Fibroblast of peridontal ligament (primary cell): ENCODE results near the gene FNBP1.
"Not testable (repeated sequence)": the region's sequence is repeated elsewhere in the genome, so short reads cannot be mapped to it uniquely, and the experiment has no call there.

Experiments used
- DNase-seq: peaks from one replicate; pipeline ENCODE4 v3.0.0-alpha.2; 2010; ENCODE audit errors: extremely low read depth

FNBP1 gene

DNA sequence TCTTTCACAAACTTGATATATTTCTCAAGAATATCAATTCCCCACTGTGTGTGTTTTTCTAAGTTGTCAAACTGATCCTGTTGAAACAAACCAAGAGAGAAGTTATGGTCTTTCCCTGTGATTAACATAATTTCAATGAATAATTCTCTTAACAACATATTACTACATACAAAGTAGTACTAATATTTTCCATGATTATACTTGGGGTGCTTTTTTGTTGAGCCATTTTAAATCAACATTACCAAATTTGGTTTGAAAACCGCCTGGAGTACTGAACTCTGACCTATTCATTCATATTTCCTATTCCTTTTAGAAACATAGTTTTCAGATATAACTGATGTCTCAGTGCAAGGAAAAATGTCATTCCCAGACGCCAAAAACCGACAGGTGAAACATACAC lies 48.1 kb downstream of the FNBP1 start:
- DNase-seq = no peak

- not testable (repeated sequence) for DNase-seq
Observed at GRCh38 chr9:129991139-129991538, 51.9 kb downstream of the FNBP1 start.

DNA sequence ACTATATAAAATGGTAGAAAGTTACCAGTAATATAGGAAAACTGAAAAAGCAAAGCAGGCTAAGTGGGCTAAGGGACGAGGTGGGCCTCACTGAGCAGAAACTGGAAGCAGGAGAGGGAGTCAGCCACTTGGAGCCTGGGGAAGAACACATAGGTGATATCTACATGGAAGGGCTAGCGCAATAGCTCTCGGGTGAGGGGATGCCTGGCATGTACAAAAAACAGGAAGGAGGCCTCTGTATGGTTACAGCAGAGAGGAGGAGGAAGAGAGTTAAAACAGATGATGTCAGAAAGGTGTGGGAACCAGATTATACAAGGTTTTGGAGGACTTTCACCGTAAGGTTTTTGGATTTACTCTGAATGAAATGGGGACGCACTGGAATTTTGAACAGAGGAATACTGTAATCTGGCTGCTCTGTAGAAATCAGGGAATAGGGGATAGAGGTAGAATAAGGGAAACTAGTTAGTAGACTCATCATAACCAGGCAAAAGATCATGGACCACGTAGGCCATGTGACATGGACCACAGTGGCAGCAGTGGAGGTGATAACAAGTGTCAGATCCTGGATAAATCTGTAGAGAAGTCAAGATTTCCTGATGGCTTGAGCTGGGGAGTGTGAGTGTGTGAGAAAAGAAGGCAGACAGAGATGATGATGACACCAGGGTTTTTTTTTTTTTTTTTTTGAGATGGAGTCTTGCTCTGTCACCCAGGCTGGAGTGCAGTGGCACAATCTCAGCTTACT lies 52.5 kb downstream of the FNBP1 start:
- no peak for DNase-seq

DNA sequence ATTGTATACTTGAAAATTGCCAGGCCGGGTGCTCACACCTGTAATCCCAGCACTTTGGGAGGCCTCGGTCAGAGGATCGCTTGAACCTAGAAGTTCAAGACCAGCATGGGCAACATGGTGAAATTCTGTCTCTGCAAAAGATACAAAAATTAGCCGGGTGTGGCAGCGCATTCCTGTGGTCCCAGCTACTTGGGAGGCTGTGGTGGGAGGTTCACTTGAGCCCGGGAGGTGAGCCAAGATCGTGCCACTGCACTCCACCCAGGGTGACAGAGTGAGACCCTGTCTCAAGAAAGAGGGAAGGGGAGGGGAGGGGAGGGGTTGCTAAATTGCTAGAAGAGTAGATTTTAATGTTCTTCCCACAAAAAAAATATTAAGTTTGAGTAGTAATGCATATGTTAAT lies 53.2 kb downstream of the FNBP1 start:
- DNase-seq = peak; percentile 75

DNA sequence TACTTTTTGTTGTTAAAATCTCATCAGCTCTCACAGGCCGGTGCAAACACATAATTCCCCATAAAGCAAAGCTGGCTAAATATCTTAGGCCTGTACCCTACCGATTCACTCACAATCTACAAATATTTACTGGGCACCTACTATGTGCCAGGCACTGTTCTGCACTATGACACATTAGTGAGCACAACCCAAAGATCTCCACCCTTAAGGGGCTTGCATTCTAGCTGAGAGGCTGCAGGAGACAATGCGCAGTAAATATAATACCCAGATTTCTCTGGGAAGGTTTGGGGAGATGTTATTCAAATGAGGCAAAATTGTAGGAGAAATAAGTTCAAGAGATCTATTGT lies 53.7 kb downstream of the FNBP1 start:
- no peak for DNase-seq

GRCh38 chr9:129988607-129989361 lies 54.2 kb downstream of the FNBP1 start:
- no peak for DNase-seq

- DNase-seq = no peak
Observed at GRCh38 chr9:129987941-129988340, 55.0 kb downstream of the FNBP1 start.

DNA sequence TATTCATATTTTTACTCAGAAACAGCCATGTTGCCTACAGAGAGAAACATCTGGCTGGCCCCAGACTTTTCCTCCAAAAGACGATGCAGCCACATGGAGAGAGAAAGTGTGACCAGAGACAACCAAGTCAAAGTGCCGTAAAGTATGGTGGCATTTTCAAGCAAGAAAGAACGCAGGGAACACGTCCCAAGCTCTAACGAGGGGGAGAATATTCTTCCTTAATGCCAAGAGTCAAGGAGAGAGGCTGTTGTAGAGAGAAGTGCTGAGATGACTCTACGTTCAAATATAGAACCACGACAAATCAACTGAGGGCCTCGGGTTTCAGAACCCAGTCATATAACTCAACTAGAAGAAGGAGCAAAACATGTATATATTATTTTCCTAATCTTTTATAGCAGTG lies 55.9 kb downstream of the FNBP1 start:
- no peak for DNase-seq

GRCh38 chr9:129984589-129984988 lies 58.4 kb downstream of the FNBP1 start:
- not testable (repeated sequence) for DNase-seq

- DNase-seq = peak; percentile 62
Observed at GRCh38 chr9:129983891-129984290, 59.1 kb downstream of the FNBP1 start.

DNA sequence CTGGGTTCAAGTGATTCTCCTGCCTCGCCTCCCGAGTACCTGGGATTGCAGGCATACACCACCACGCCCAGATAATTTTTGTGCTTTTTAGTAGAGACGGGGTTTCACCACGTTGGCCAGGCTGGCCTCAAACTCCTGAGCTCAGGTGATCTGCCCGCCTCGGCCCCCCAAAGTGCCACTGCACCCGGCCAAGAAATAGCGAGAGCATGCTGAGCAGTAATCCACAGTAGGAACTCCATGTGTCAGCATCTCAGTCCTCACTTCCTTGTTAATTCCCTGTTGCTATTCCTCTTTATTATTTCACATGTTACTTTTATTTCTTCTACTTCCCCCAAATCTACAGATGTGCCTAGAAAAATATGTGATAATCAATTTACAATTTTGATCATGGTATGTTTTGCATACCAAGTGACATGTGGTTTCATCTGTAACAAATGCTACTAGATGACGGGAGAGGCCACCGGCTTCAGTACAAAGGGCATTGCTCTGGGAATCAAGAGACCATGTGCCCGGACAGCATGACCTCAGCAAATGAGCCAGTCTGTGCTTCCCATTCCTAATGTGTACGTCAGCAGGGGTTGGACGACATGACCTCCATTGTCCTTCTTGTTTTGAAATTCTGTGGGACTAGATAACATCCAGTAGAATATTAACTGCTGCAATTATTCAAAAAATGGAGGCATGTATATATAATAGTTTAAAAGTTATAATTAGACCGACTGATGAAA lies 61.6 kb downstream of the FNBP1 start:
- DNase-seq = no peak

GRCh38 chr9:129980224-129980623 lies 62.8 kb downstream of the FNBP1 start:
- DNase-seq = not testable (repeated sequence)

DNA sequence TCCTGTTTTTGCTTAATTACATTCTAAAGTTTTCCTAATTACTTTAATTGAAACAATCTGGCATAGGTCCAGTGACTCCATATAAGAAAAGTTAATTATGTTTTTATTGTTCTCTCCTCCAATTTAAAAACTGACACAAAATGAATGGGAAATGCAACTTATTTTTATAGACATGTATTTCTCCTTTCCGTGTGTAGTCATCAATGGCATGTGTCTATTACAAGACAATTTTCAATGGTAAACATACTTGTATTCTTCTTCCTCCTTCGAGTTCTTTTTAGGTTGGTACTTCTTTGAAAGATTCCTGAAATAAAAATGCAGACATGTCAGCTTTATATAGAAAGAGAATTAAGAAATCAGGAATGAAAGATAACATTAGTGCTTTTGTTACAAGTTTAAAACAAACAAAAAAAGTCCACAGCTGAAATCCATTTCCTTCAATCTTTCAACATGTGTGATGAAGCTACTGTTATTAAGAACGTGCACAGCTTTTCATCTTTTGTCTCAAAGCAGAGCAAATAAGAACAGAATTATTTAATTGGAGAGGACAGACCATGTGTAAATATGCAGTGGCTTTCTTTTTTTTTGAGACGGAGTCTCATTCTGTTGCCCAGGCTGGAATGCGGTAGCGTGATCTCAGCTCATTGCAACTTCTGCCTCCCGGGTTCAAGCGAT lies 63.8 kb downstream of the FNBP1 start:
- DNase-seq = no peak

GRCh38 chr9:129972816-129973215 lies 70.2 kb downstream of the FNBP1 start:
- no peak for DNase-seq

GRCh38 chr9:129968690-129969485 lies 74.1 kb downstream of the FNBP1 start:
- DNase-seq = peak; percentile 88

- peak; percentile 95 for DNase-seq
Observed at GRCh38 chr9:129964901-129965734, 77.9 kb downstream of the FNBP1 start.

GRCh38 chr9:129962889-129963703 lies 79.9 kb downstream of the FNBP1 start:
- DNase-seq = peak; percentile 61

- DNase-seq = peak; percentile 26
Observed at GRCh38 chr9:129962451-129962864, 80.5 kb downstream of the FNBP1 start.

- DNase-seq = no peak
Observed at GRCh38 chr9:129958796-129959195, 84.2 kb downstream of the FNBP1 start.
